RPMI8226 (cell line): ENCODE measurements around the gene GPR89B.
"Not testable (repeated sequence)": the region's sequence is repeated elsewhere in the genome, so short reads cannot be mapped to it uniquely, and the experiment has no call there.

ENCODE experiments used
- DNase-seq: peaks from one replicate; pipeline ENCODE4 v3.0.0-alpha.2; 2015

GPR89B gene

GRCh38 chr1:147942563-147942962 is 14.3 kb downstream of the GPR89B start:
- DNase-seq, result not testable (repeated sequence)

- not testable (repeated sequence) for DNase-seq
These were observed 21.3 kb downstream of the GPR89B start for GRCh38 chr1:147949517-147949916.

- not testable (repeated sequence) for DNase-seq
These were observed 30.7 kb downstream of the GPR89B start for GRCh38 chr1:147958906-147959305.

- DNase-seq, result not testable (repeated sequence)
These were observed 31.5 kb downstream of the GPR89B start for GRCh38 chr1:147959680-147960079.

- not testable (repeated sequence) for DNase-seq
These were observed 36.4 kb downstream of the GPR89B start for GRCh38 chr1:147964575-147964974.

- DNase-seq, result not testable (repeated sequence)
These were observed 38.4 kb downstream of the GPR89B start for GRCh38 chr1:147966657-147967056.

GRCh38 chr1:147978896-147979651 is 50.9 kb downstream of the GPR89B start:
- DNase-seq, result not testable (repeated sequence)

GRCh38 chr1:147985374-147985773 is 57.2 kb downstream of the GPR89B start:
- not testable (repeated sequence) for DNase-seq

- DNase-seq, result not testable (repeated sequence)
These were observed 59.7 kb downstream of the GPR89B start for GRCh38 chr1:147987893-147988292.

- not testable (repeated sequence) for DNase-seq
These were observed 64.7 kb downstream of the GPR89B start for GRCh38 chr1:147992916-147993315.

- not testable (repeated sequence) for DNase-seq
These were observed 65.2 kb downstream of the GPR89B start for GRCh38 chr1:147993400-147993799.

GRCh38 chr1:147993825-147994615 is 65.8 kb downstream of the GPR89B start:
- DNase-seq, result not testable (repeated sequence)

- not testable (repeated sequence) for DNase-seq
These were observed 67.9 kb downstream of the GPR89B start for GRCh38 chr1:147996088-147996487.

GRCh38 chr1:148007724-148008123 is 79.5 kb downstream of the GPR89B start:
- DNase-seq, result not testable (repeated sequence)

GRCh38 chr1:148010527-148010926 is 82.3 kb downstream of the GPR89B start:
- no peak for DNase-seq

GRCh38 chr1:148013177-148014144 is 85.2 kb downstream of the GPR89B start:
- DNase-seq, result not testable (repeated sequence)

GRCh38 chr1:148014289-148015200 is 86.3 kb downstream of the GPR89B start:
- not testable (repeated sequence) for DNase-seq

GRCh38 chr1:148024918-148025317 is 96.7 kb downstream of the GPR89B start:
- not testable (repeated sequence) for DNase-seq

GRCh38 chr1:148027004-148027403 is 98.8 kb downstream of the GPR89B start:
- not testable (repeated sequence) for DNase-seq

- DNase-seq, result not testable (repeated sequence)
These were observed 104.0 kb downstream of the GPR89B start for GRCh38 chr1:148032247-148032646.

- not testable (repeated sequence) for DNase-seq
These were observed 104.5 kb downstream of the GPR89B start for GRCh38 chr1:148032690-148033089.
